Subcutaneous abdominal adipose tissue (tissue), 5 donors: ENCODE measurements around the gene CSPG5.

Experiments
- H3K27ac ChIP-seq: one replicate; pipeline ENCODE4 v1.7.0; 2013; ENCODE audit warnings: low read depth, mild to moderate bottlenecking, inconsistent platforms, low read length, moderate library complexity
- H3K27me3 ChIP-seq, 5 donors: one replicate each; pipeline ENCODE4 v1.7.0; 2013; ENCODE audit warnings: low read length in 5 of 5, inconsistent platforms in 1 of 5; ENCODE audit not compliant: control insufficient read depth in 5 of 5, insufficient read depth in 4 of 5
- H3K36me3 ChIP-seq, 5 donors: one replicate each; pipeline ENCODE4 v1.7.0; 2013; ENCODE audit warnings: low read length in 5 of 5; ENCODE audit not compliant: control insufficient read depth in 5 of 5, insufficient read depth in 5 of 5
- H3K4me1 ChIP-seq, 5 donors: one replicate each; pipeline ENCODE4 v1.7.0; 2013; ENCODE audit warnings: low read length in 5 of 5, mild to moderate bottlenecking in 3 of 5, moderate library complexity in 1 of 5; ENCODE audit not compliant: control insufficient read depth in 5 of 5, insufficient read depth in 5 of 5
- H3K4me3 ChIP-seq, 5 donors: one replicate each; pipeline ENCODE4 v1.7.0; 2013; ENCODE audit warnings: low read length in 5 of 5, low read depth in 1 of 5
- H3K9ac ChIP-seq, 5 donors: one replicate each; pipeline ENCODE4 v1.7.0; 2013; ENCODE audit warnings: low read length in 5 of 5, mild to moderate bottlenecking in 4 of 5, moderate library complexity in 3 of 5
- H3K9me3 ChIP-seq, 5 donors: one replicate each; pipeline ENCODE4 v1.7.0; 2013; ENCODE audit warnings: low read length in 5 of 5; ENCODE audit not compliant: control insufficient read depth in 5 of 5
- donor health status: healthy.
- donor health status: healthy.
- donor health status: healthy.
- donor health status: healthy.
- donor health status: healthy.

The CSPG5 gene

DNA sequence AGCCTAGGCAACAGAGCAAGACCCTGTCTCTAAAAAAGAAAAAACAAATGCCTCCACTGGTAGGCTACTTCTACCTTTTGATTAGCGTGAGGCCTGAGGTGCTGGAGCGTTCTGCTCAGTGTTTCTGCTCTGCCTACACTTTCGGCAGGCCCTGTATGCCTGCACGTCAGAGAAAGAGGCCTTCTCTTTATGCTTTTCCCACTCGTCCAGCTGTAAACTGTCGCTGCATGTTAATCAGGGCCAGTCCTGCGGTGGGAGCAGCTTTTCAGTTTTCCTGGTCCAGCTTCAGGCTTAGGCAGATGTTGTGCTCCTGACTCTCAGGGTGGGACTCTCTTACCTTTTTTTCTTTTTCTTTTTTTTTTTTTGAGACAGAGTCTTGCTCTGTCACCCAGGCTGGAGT is 25.3 kb downstream of the CSPG5 start:
- H3K4me1 ChIP-seq: no peaks in the 10 kb centered on the region
- no peak overlapping the region for H3K9ac ChIP-seq
- H3K4me3 ChIP-seq: no peak overlapping the region
- H3K27ac ChIP-seq: no peak overlapping the region
- H3K27me3 ChIP-seq: peaks cover 0 to 2% (median 0%) of the 10 kb centered on the region in 5 donors
- H3K9me3 ChIP-seq: peaks cover 3 to 7% (median 5%) of the 10 kb centered on the region in 5 donors
- H3K36me3 ChIP-seq: no peaks in the 10 kb centered on the region

DNA sequence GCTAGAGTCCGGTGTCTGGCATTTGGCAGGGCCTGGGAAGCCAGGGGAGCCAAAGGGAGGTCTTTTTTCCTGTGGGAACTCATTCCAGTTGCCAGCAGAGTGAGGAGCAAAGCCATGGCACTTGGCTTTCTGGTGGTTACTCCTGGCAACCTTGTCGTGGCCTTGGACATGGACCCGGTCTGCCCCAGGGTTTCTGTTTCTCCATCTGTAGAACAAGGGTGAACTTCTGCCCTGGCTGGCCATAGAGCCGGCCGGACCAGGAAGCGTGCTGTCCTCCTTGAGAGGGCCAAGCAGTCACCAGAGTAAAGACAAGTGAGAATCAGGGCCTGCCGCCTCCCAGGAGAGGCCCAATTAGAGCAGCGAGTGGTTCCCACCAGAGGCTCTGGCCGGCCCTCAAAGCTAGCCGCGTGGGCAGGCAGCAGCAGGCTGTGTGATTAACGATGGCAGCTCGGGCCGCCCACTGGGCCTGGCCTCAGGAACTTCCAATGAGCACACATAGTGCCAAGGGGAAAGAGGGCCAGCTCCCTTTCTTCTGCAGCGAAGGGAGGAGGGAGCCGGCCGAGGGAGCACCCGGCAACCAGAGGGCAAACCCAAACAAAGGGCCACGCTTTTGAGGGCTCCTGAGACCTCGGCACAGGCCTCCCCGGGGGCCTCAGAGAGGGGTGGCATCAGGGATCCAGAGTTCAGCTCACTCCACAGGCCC is 36.0 kb downstream of the CSPG5 start:
- Histone ChIP-seq H3K27me3 (no peaks in the 10 kb centered on the region), H3K36me3 (no peaks in the 10 kb centered on the region), H3K9me3 (no peaks in the 10 kb centered on the region), H3K27ac (peak overlapping the region; percentile 52), H3K4me3 (peak overlapping the region in 1 of 5 donors; percentile 44), H3K9ac (no peak overlapping the region), H3K4me1 (peaks cover 0 to 21% (median 11%) of the 10 kb centered on the region in 5 donors)

DNA sequence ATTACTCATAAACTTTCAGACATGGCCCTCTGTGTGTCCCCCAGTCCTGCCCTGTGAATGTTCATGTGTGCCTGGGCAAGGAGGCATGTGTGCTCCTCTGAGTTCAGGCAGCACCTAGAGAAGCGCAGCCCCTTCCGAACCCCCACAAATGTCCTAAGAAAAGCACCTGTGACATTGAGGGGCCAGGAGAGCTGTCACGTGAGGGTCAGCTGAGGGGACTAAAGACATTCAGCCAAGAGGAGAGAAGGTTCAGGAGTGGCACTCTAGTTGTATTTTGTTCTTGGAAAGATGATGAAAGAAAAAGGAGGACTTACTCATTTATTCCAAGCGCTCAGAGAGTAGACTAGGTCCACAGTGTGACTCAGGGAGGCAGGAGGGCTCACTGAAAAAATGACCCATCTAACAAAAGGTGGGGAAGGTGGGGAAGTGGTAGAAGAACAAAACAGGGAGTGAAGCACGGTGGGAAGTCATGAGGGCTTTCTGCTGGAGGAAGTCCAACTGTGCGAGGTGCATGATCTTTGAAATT is 37.0 kb downstream of the CSPG5 start:
- no peak overlapping the region for H3K4me3 ChIP-seq

GRCh38 chr3:47540281-47540680 is 38.4 kb downstream of the CSPG5 start:
- Histone ChIP-seq H3K9ac (no peak overlapping the region), H3K36me3 (no peaks in the 10 kb centered on the region), H3K27me3 (no peaks in the 10 kb centered on the region), H3K4me3 (no peak overlapping the region), H3K4me1 (peaks cover 0 to 21% (median 11%) of the 10 kb centered on the region in 5 donors), H3K27ac (no peak overlapping the region), H3K9me3 (no peaks in the 10 kb centered on the region)

More for the DNA sequence above, 37.0 kb downstream of the CSPG5 start:
- H3K4me1 ChIP-seq: peaks cover 0 to 21% (median 11%) of the 10 kb centered on the region in 5 donors
- no peaks in the 10 kb centered on the region for H3K9me3 ChIP-seq
- H3K27me3 ChIP-seq: no peaks in the 10 kb centered on the region
- H3K9ac ChIP-seq: no peak overlapping the region
- H3K27ac ChIP-seq: no peak overlapping the region
- H3K36me3 ChIP-seq: no peaks in the 10 kb centered on the region

DNA sequence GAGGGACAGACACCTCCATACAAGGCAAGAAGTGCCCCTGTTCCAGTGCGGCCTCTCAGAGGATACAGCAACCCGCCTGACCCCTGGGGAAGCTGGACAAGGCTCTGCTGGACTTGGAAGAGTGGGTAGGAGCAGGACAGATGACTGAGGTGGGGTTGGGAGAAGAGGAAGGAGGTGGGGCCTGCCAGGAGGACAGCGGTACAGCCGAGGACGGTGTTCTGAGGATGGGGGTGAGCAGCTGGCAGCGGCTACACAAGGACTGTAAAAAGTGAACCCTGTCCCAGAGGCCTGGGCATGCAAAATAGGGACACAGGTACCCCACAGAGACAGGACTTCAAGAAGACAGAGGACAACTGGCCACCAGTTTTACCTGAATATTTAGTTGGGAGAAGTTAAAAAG is 41.7 kb downstream of the CSPG5 start:
- Histone ChIP-seq H3K27me3 (peaks cover 0 to 2% (median 0%) of the 10 kb centered on the region in 5 donors), H3K36me3 (no peaks in the 10 kb centered on the region), H3K27ac (no peak overlapping the region), H3K4me3 (no peak overlapping the region), H3K9ac (no peak overlapping the region), H3K4me1 (peaks cover 0 to 10% (median 2%) of the 10 kb centered on the region in 5 donors), H3K9me3 (no peaks in the 10 kb centered on the region)

- H3K27me3 ChIP-seq: peaks cover 0 to 2% (median 0%) of the 10 kb centered on the region in 5 donors
- peaks cover 0 to 3% (median 0%) of the 10 kb centered on the region in 5 donors for H3K4me1 ChIP-seq
- no peak overlapping the region for H3K9ac ChIP-seq
- H3K4me3 ChIP-seq: no peak overlapping the region
- no peak overlapping the region for H3K27ac ChIP-seq
- no peaks in the 10 kb centered on the region for H3K36me3 ChIP-seq
- no peaks in the 10 kb centered on the region for H3K9me3 ChIP-seq
Measured at GRCh38 chr3:47536221-47536891, 42.3 kb downstream of the CSPG5 start.

- Histone ChIP-seq H3K36me3 (no peaks in the 10 kb centered on the region), H3K4me1 (no peaks in the 10 kb centered on the region), H3K27ac (no peak overlapping the region), H3K9ac (no peak overlapping the region), H3K27me3 (peaks cover 0 to 2% (median 0%) of the 10 kb centered on the region in 5 donors), H3K4me3 (no peak overlapping the region), H3K9me3 (no peaks in the 10 kb centered on the region)
Measured at GRCh38 chr3:47533996-47534454, 44.6 kb downstream of the CSPG5 start.

GRCh38 chr3:47533481-47533880 is 45.2 kb downstream of the CSPG5 start:
- Histone ChIP-seq H3K27me3 (peaks cover 0 to 2% (median 0%) of the 10 kb centered on the region in 5 donors), H3K4me1 (no peaks in the 10 kb centered on the region), H3K27ac (no peak overlapping the region), H3K9ac (no peak overlapping the region), H3K9me3 (no peaks in the 10 kb centered on the region), H3K4me3 (no peak overlapping the region), H3K36me3 (no peaks in the 10 kb centered on the region)

DNA sequence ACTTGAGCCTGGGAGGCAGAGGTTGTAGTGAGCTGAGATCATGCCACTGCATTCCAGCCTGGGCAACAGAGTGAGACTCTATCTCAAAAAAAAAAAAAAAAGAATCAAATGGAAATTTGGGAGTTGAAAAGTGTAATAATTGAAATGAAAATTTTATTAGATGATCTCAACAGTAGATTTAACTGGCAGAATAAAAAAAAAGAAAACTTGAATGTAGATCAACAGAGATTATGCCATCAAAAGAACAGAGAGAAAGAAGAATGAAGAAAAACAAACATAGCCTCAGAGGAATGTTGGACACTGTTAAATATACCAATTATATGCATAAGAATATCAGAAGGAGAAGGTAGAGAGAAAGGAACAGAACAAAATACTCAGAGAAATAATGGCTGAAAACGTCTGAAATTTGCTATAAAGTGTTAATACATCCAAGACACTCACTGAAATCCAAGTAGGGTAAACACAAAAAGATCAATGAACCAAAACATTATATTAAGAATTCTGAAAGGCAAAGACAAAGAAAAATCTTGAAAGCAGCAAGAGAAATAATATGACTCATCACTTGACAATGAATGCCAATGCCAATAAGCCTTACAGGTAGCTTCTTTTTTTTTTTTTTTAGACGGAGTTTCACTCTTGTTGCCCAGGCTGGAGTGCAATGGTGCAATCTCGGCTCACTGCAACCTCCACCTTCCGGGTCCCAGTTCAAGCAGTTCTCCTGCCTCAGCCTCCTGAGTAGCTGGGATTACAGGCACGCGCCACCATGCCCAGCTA is 50.5 kb downstream of the CSPG5 start:
- Histone ChIP-seq H3K9me3 (peaks cover 0 to 4% (median 0%) of the 10 kb centered on the region in 5 donors), H3K9ac (no peak overlapping the region), H3K4me1 (no peaks in the 10 kb centered on the region), H3K27me3 (no peaks in the 10 kb centered on the region), H3K36me3 (no peaks in the 10 kb centered on the region), H3K27ac (no peak overlapping the region), H3K4me3 (no peak overlapping the region)
